Posterior cingulate gyrus (tissue), 11 donors: ENCODE data around the gene KAT2B.
A peak's percentile ranks its signal among the peaks of the same experiment; 100 is the strongest.
"Not testable (repeated sequence)": the region's sequence is repeated elsewhere in the genome, so short reads cannot be mapped to it uniquely, and the experiment has no call there.

ENCODE experiments used
- DNase-seq, 10 donors: peaks; one replicate each; pipeline versions ENCODE4 v3.0.0 to v3.0.0-alpha.2; 2020 to 2021; ENCODE audit warnings: mixed read lengths in 3 of 10
- intact Hi-C: fragments of 100-400 bp; cut with DNase I; formaldehyde crosslinking; loops from one replicate; pipeline ENCODE4 v1.15.1; 2023

Gene KAT2B

GRCh38 chr3:20040548-20041196 lies 426 bp downstream of the KAT2B start:
- DNase-seq = peak; percentile 68 to 96 (median 77)
- intact Hi-C loops = loop anchor here (5.0 kb wide), 2 partner anchors 102 to 153 kb away; no protein-coding TSS in a partner anchor

GRCh38 chr3:20041197-20041780 lies 1.0 kb downstream of the KAT2B start:
- intact Hi-C loops = loop anchor here (5.0 kb wide), 2 partner anchors 101 to 154 kb away; no protein-coding TSS in a partner anchor
- peak; percentile 88 to 99 (median 95) for DNase-seq

- no peak for DNase-seq
- intact Hi-C loops = loop anchor here (5.0 kb wide), 2 partner anchors 100 to 155 kb away; no protein-coding TSS in a partner anchor
These were observed 2.1 kb downstream of the KAT2B start for GRCh38 chr3:20042331-20042730.

GRCh38 chr3:20043396-20043795 lies 3.1 kb downstream of the KAT2B start:
- DNase-seq = peak in 9 of 10 donors; percentile 36 to 92 (median 63)
- intact Hi-C loops = loop anchor here (5.0 kb wide), 2 partner anchors 99 to 156 kb away; no protein-coding TSS in a partner anchor

- intact Hi-C loops = loop anchor here (5.0 kb wide), 2 partner anchors 98 to 157 kb away; no protein-coding TSS in a partner anchor
- no peak for DNase-seq
These were observed 3.6 kb downstream of the KAT2B start for GRCh38 chr3:20043825-20044224.

GRCh38 chr3:20045141-20045540 lies 4.9 kb downstream of the KAT2B start:
- intact Hi-C loops, DNase-seq: not testable (repeated sequence)

GRCh38 chr3:20046556-20046955 lies 6.3 kb downstream of the KAT2B start:
- DNase-seq = no peak
- intact Hi-C loops = no loop called here

GRCh38 chr3:20047341-20047779 lies 7.1 kb downstream of the KAT2B start:
- intact Hi-C loops = no loop called here
- no peak for DNase-seq

- intact Hi-C loops = no loop called here
- DNase-seq = no peak
These were observed 8.0 kb downstream of the KAT2B start for GRCh38 chr3:20047976-20048883.

GRCh38 chr3:20051123-20051806 lies 11.0 kb downstream of the KAT2B start:
- intact Hi-C loops = no loop called here
- no peak for DNase-seq

GRCh38 chr3:20052851-20053250 lies 12.6 kb downstream of the KAT2B start:
- DNase-seq = no peak

GRCh38 chr3:20054549-20054987 lies 14.3 kb downstream of the KAT2B start:
- intact Hi-C loops = no loop called here
- no peak for DNase-seq

More at GRCh38 chr3:20052851-20053250, 12.6 kb downstream of the KAT2B start:
- intact Hi-C loops = no loop called here

GRCh38 chr3:20055020-20055775 lies 15.0 kb downstream of the KAT2B start:
- intact Hi-C loops = no loop called here

GRCh38 chr3:20055842-20056241 lies 15.6 kb downstream of the KAT2B start:
- intact Hi-C loops = no loop called here

More at GRCh38 chr3:20055020-20055775, 15.0 kb downstream of the KAT2B start:
- DNase-seq = no peak

GRCh38 chr3:20056725-20057611 lies 16.7 kb downstream of the KAT2B start:
- DNase-seq = no peak
- intact Hi-C loops = no loop called here

More at GRCh38 chr3:20055842-20056241, 15.6 kb downstream of the KAT2B start:
- DNase-seq = no peak

GRCh38 chr3:20057612-20058180 lies 17.4 kb downstream of the KAT2B start:
- intact Hi-C loops = no loop called here
- DNase-seq = no peak

- intact Hi-C loops = no loop called here
- DNase-seq = no peak
These were observed 19.7 kb downstream of the KAT2B start for GRCh38 chr3:20059929-20060328.
